K562 (cell line): ENCODE data around the gene MLLT11. TPM values are rescaled to one million over a fixed set of nuclear protein-coding genes. Genes with fewer than 3 reads are reported as not detected.

Source experiments
- CHCHD3 ChIP-seq: fragments of 250-450 bp; sonication (Bioruptor Pico); IDR thresholded peaks from 2 replicates; pipeline ENCODE4 v2.1.2; 2022; ENCODE audit warnings: mild to moderate bottlenecking
- CHD4 ChIP-seq: fragments of 200-600 bp; sonication (generic); IDR thresholded peaks from 3 replicates; pipeline ENCODE4 v1.6.1; 2012; ENCODE audit warnings: low read depth, mild to moderate bottlenecking, mixed read lengths, low read length, inconsistent platforms; ENCODE audit not compliant: insufficient read depth, insufficient replicate concordance, poor library complexity, severe bottlenecking
- HMGN3 ChIP-seq: IDR thresholded peaks from 2 replicates; pipeline ENCODE4 v1.6.1; 2011; ENCODE audit warnings: borderline replicate concordance, low read depth, mild to moderate bottlenecking, mixed read lengths, low read length; ENCODE audit not compliant: insufficient read length; ENCODE audit errors: extremely low read depth
- MYC ChIP-seq, 2 experiments: fragments of 250-450 bp in 1 of 2; sonication (Bioruptor Pico) in 1 of 2; IDR thresholded peaks; 2 replicates each; pipeline versions ENCODE4 v1.5.1 to v1.6.1; 2012 to 2021; ENCODE audit warnings: low read depth in 2 of 2, borderline replicate concordance in 1 of 2, improper control_type of control experiment in 1 of 2, low read length in 1 of 2, mild to moderate bottlenecking in 1 of 2, moderate library complexity in 1 of 2
- NFATC3 ChIP-seq: fragments of 450-650 bp; IDR thresholded peaks from 2 replicates; pipeline ENCODE4 v1.6.1; 2017; ENCODE audit warnings: mild to moderate bottlenecking
- SMARCA5 ChIP-seq: fragments of 450-650 bp; IDR thresholded peaks from 2 replicates; pipeline ENCODE4 v1.6.1; 2016
- SRF ChIP-seq, 2 experiments: fragments of 250-450, 450-650 bp in 1 of 2; sonication (Bioruptor Pico) in 1 of 2; sonication (generic) in 1 of 2; formaldehyde crosslinking; IDR thresholded peaks; 2 replicates each; pipeline versions ENCODE4 v1.5.0 to v1.5.1; 2020 to 2022; ENCODE audit warnings: mild to moderate bottlenecking in 1 of 2, missing genetic modification reagents in 1 of 2
- TEAD2 ChIP-seq: fragments of 450-650 bp; IDR thresholded peaks from 2 replicates; pipeline ENCODE4 v1.6.1; 2016; ENCODE audit warnings: missing genetic modification characterization, control low read depth, missing compliant biosample characterization
- U2AF2 ChIP-seq: fragments of 200-400 bp; formaldehyde crosslinking; optimal IDR thresholded peaks from 2 replicates; pipeline ENCODE3; 2017; ENCODE audit warnings: low read depth, mild to moderate bottlenecking, low read length
- XRCC4 ChIP-seq: IDR thresholded peaks from one replicate; pipeline ENCODE4 v1.6.1; 2011; ENCODE audit not compliant: insufficient read depth, insufficient read length; ENCODE audit errors: extremely low read depth
- polyA plus RNA-seq, 8 experiments: library from polyadenylated mRNA; depleted of rRNA in 4 of 8; stranded (reverse) in 5 of 8; unstranded in 3 of 8; fragments of >200 nt; fragmentation: Nextera tagmentation in 2 of 8; fragmentation: Illumina TruSeq in 1 of 8; extraction: Ambion mirVana in 2 of 8; extraction: Trizol in 1 of 8; gene quantifications; 2 replicates each; pipeline versions ENCODE4 v1.2.1 to v1.2.3, GENCODE V29; 2011 to 2014; ENCODE audit warnings: inconsistent platforms in 1 of 8, missing spikeins in 1 of 8
- total RNA-seq, 7 experiments: library from RNA; depleted of rRNA in 6 of 7; stranded (reverse); fragments of >200 nt in 6 of 7; fragmentation: Illumina TruSeq in 2 of 7; extraction: Trizol in 2 of 7; gene quantifications; 2 replicates each; pipeline versions ENCODE4 v1.2.1 to v1.2.3, GENCODE V29; 2011 to 2021; ENCODE audit warnings: low replicate concordance in 1 of 7
- TF ChIP-seq, protein P1 (sequence below): fragments of 450-650 bp; IDR thresholded peaks from 2 replicates; pipeline ENCODE4 v1.7.0; 2016; ENCODE audit warnings: borderline replicate concordance
- TF ChIP-seq, protein P2 (sequence below): fragments of 450-650 bp; IDR thresholded peaks from 2 replicates; pipeline ENCODE4 v1.6.1; 2016; ENCODE audit warnings: borderline replicate concordance
- TF ChIP-seq, protein P3 (sequence below): fragments of 250-450 bp; sonication (Bioruptor Pico); IDR thresholded peaks from 2 replicates; pipeline ENCODE4 v1.6.1; 2021; ENCODE audit warnings: mild to moderate bottlenecking
- TF ChIP-seq, protein P4 (sequence below): sonication (generic); formaldehyde crosslinking; IDR thresholded peaks from 2 replicates; pipeline ENCODE4 v1.9.0; 2022; ENCODE audit warnings: mild to moderate bottlenecking, missing genetic modification reagents
- TF ChIP-seq, protein P5 (sequence below): fragments of 250-450 bp; sonication (Bioruptor Pico); IDR thresholded peaks from 2 replicates; pipeline ENCODE4 v1.5.0; 2021; ENCODE audit warnings: mild to moderate bottlenecking, moderate library complexity
- TF ChIP-seq, protein P6 (sequence below), 2 experiments: fragments of 450-650 bp; IDR thresholded peaks; 2 replicates each; pipeline ENCODE4 v1.6.1; 2016

MLLT11 gene
- total and polyA plus RNA-seq, 9 of the 15 experiments (the other 6 are each of a cell fraction or from before 2014, with no cell fraction given), result 12.1 to 91.0 (median 22.0) TPM

DNA sequence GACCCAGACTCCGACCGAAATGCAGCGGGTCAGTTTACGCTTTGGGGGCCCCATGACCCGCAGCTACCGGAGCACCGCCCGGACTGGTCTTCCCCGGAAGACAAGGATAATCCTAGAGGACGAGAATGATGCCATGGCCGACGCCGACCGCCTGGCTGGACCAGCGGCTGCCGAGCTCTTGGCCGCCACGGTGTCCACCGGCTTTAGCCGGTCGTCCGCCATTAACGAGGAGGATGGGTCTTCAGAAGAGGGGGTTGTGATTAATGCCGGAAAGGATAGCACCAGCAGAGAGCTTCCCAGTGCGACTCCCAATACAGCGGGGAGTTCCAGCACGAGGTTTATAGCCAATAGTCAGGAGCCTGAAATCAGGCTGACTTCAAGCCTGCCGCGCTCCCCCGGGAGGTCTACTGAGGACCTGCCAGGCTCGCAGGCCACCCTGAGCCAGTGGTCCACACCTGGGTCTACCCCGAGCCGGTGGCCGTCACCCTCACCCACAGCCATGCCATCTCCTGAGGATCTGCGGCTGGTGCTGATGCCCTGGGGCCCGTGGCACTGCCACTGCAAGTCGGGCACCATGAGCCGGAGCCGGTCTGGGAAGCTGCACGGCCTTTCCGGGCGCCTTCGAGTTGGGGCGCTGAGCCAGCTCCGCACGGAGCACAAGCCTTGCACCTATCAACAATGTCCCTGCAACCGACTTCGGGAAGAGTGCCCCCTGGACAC is 12.1 kb upstream of the MLLT11 start (continued):
- TF ChIP-seq, protein P1, sequence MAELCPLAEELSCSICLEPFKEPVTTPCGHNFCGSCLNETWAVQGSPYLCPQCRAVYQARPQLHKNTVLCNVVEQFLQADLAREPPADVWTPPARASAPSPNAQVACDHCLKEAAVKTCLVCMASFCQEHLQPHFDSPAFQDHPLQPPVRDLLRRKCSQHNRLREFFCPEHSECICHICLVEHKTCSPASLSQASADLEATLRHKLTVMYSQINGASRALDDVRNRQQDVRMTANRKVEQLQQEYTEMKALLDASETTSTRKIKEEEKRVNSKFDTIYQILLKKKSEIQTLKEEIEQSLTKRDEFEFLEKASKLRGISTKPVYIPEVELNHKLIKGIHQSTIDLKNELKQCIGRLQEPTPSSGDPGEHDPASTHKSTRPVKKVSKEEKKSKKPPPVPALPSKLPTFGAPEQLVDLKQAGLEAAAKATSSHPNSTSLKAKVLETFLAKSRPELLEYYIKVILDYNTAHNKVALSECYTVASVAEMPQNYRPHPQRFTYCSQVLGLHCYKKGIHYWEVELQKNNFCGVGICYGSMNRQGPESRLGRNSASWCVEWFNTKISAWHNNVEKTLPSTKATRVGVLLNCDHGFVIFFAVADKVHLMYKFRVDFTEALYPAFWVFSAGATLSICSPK, result no peak
- TF ChIP-seq SRF (CRISPR knock-in tag; IDR thresholded peaks at IDR 0.05) (no peak), XRCC4 (no peak), MYC (IDR thresholded peaks at IDR 0.05; ENCODE audit: low read depth, low read length) (no peak), MYC (CRISPR knock-in tag; IDR thresholded peaks at IDR 0.05; ENCODE audit: borderline replicate concordance, low read depth) (0 out of 2 replicates have a peak, but pooled peaks have one; percentile 55), CHD4 (no peak), HMGN3 (peak; percentile 18), CHCHD3 (CRISPR knock-in tag) (no peak), TEAD2 (no peak), SMARCA5 (no peak), NFATC3 (no peak), U2AF2 (no peak)
- TF ChIP-seq, protein P2, sequence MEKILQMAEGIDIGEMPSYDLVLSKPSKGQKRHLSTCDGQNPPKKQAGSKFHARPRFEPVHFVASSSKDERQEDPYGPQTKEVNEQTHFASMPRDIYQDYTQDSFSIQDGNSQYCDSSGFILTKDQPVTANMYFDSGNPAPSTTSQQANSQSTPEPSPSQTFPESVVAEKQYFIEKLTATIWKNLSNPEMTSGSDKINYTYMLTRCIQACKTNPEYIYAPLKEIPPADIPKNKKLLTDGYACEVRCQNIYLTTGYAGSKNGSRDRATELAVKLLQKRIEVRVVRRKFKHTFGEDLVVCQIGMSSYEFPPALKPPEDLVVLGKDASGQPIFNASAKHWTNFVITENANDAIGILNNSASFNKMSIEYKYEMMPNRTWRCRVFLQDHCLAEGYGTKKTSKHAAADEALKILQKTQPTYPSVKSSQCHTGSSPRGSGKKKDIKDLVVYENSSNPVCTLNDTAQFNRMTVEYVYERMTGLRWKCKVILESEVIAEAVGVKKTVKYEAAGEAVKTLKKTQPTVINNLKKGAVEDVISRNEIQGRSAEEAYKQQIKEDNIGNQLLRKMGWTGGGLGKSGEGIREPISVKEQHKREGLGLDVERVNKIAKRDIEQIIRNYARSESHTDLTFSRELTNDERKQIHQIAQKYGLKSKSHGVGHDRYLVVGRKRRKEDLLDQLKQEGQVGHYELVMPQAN, result no peak
- TF ChIP-seq, protein P3, sequence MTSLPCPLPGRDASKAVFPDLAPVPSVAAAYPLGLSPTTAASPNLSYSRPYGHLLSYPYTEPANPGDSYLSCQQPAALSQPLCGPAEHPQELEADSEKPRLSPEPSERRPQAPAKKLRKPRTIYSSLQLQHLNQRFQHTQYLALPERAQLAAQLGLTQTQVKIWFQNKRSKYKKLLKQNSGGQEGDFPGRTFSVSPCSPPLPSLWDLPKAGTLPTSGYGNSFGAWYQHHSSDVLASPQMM (CRISPR knock-in tag), result no peak
- TF ChIP-seq, protein P4, sequence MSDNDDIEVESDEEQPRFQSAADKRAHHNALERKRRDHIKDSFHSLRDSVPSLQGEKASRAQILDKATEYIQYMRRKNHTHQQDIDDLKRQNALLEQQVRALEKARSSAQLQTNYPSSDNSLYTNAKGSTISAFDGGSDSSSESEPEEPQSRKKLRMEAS (CRISPR knock-in tag), result peak; percentile 44
- TF ChIP-seq, protein P5, sequence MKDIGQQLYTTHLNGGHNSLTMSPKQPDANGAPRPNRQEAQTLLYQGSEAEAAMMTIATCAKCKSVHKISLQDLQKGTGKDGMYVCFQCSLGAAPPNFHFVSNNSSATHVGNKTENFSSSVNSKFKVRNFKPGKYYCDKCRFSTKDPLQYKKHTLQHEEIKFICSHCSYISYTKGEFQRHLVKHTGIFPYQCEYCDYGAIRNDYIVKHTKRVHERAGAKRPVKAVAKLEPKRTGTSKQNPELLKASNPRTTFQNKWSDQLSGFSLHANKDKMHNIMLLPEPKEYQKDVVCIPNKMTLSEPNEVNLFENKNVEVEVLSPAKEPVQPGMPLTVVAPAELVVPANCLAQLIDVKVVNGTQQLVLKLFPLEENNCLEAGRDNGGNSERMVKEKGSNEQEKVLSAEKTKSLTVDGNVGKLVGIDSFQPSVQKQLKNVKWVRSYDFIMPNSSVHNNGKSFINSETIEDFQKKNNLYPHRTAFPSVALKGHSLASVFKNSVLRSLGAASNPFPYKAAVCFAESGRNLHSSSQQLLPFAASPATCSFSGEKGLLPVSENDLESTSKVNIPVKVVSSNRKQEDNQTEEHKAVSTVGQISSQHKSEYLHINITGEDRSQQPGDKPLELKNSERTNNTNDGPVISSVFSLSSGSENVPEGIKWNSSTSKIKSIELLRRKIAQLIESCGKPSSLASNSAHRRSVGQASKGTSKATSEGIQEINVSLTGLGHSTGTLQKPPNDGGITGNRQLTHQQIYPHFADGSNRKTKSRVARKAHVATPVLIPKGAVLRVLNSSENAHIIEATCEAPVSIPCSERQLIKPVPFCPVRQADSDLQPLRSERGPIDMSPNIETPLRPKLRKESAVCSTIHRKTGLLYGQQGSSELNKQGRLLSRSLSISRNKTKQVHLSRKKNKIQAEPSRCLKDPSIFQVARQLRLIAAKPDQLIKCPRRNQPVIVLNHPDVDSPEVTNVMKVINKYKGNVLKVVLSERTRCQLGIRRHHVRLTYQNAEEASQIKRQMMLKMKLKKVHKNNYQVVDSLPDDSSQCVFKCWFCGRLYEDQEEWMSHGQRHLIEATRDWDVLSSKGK (CRISPR knock-in tag), result no peak
- TF ChIP-seq, protein P6, sequence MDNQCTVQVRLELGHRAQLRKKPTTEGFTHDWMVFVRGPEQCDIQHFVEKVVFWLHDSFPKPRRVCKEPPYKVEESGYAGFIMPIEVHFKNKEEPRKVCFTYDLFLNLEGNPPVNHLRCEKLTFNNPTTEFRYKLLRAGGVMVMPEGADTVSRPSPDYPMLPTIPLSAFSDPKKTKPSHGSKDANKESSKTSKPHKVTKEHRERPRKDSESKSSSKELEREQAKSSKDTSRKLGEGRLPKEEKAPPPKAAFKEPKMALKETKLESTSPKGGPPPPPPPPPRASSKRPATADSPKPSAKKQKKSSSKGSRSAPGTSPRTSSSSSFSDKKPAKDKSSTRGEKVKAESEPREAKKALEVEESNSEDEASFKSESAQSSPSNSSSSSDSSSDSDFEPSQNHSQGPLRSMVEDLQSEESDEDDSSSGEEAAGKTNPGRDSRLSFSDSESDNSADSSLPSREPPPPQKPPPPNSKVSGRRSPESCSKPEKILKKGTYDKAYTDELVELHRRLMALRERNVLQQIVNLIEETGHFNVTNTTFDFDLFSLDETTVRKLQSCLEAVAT (IDR thresholded peaks at IDR 0.05), result no peak
